Endothelial cell of umbilical vein (primary cell): ENCODE data around the gene BICD2. TPM values are rescaled to one million over a fixed set of nuclear protein-coding genes. Genes with fewer than 3 reads are reported as not detected.
A peak's percentile ranks its signal among the peaks of the same experiment; 100 is the strongest.

Experiments
- BruUV-seq: library from RNA; stranded (reverse); fragments of 400-500 nt; replicated peaks from 2 replicates; lab custom pipeline; 2021; lab: Mats Ljungman, UMichigan
- CTCF ChIA-PET: fragments of 300-600, 350-600 bp; sonication (Branson Sonifier 250); formaldehyde crosslinking; loops from one replicate; lab custom pipeline; 2021; ENCODE audit warnings: antibody characterized with exemption, inconsistent platforms; lab: Charles Lee
- POLR2A ChIA-PET: fragments of 300-600, 350-600 bp; sonication (Branson Sonifier 250); formaldehyde crosslinking; loops from one replicate; lab custom pipeline; 2021; ENCODE audit warnings: antibody characterized with exemption, inconsistent platforms; lab: Charles Lee
- DNase-seq: peaks from one replicate; pipeline ENCODE4 v3.0.0-alpha.2; 2011; ENCODE audit warnings: low read depth, low spot score
- FAIRE-seq: peaks from 2 replicates; lab custom pipeline; 2011; peaks lifted over from hg19 to GRCh38; lab: Jason Lieb, UNC
- H2AFZ ChIP-seq: 2 replicates; pipeline ENCODE4 v1.6.0; 2012; ENCODE audit warnings: low read depth, low read length, control low read depth, inconsistent platforms
- H3K27ac ChIP-seq: 2 replicates; pipeline ENCODE4 v1.5.1; 2011; ENCODE audit warnings: low read depth, mild to moderate bottlenecking, control low read depth, low read length, moderate library complexity; ENCODE audit not compliant: insufficient read depth
- H3K27me3 ChIP-seq, 2 experiments: 2 replicates each; pipeline versions ENCODE4 v1.6.0 to v1.6.1; 2011; ENCODE audit warnings: low read length in 2 of 2, mixed read lengths in 1 of 2; ENCODE audit not compliant: control insufficient read depth in 2 of 2, insufficient read depth in 2 of 2
- H3K36me3 ChIP-seq, 2 experiments: 2 replicates in 1 of 2; 3 replicates in 1 of 2; pipeline ENCODE4 v1.5.1; 2011; ENCODE audit warnings: low read length in 2 of 2, mild to moderate bottlenecking in 1 of 2, moderate library complexity in 1 of 2; ENCODE audit not compliant: control insufficient read depth in 2 of 2, insufficient read depth in 2 of 2; ENCODE audit errors: extremely low read depth in 1 of 2
- H3K4me1 ChIP-seq: 3 replicates; pipeline ENCODE4 v1.5.1; 2011; ENCODE audit warnings: mild to moderate bottlenecking, low read length; ENCODE audit not compliant: control insufficient read depth, insufficient read depth; ENCODE audit errors: extremely low read depth
- H3K4me2 ChIP-seq: 2 replicates; pipeline ENCODE4 v1.6.1; 2011; ENCODE audit warnings: low read length, control low read depth, mixed read lengths; ENCODE audit not compliant: insufficient read depth
- H3K4me3 ChIP-seq, 3 experiments: fragments of 200-600 bp in 1 of 3; sonication (generic), shearing (Covaris generic) in 1 of 3; replicated peaks in 1 of 3; 2 replicates each; pipeline ENCODE4 v1.5.1; 2011 to 2016; ENCODE audit warnings: control low read depth in 3 of 3, low read length in 3 of 3, mild to moderate bottlenecking in 2 of 3, inconsistent platforms in 1 of 3, low read depth in 1 of 3, moderate library complexity in 1 of 3; ENCODE audit not compliant: insufficient read depth in 1 of 3
- H3K79me2 ChIP-seq: 2 replicates; pipeline ENCODE4 v1.6.0; 2012; ENCODE audit warnings: low read length, inconsistent platforms; ENCODE audit not compliant: control insufficient read depth, insufficient read depth
- H3K9ac ChIP-seq: replicated peaks from 2 replicates; pipeline ENCODE3; 2011; ENCODE audit warnings: low read length, control low read depth; ENCODE audit not compliant: insufficient read depth; ENCODE audit errors: extremely low read depth
- H3K9me1 ChIP-seq: replicated peaks from 3 replicates; pipeline ENCODE4 v1.6.0; 2011; ENCODE audit warnings: mild to moderate bottlenecking, low read length; ENCODE audit not compliant: control insufficient read depth, insufficient read depth; ENCODE audit errors: extremely low read depth
- H3K9me3 ChIP-seq: replicated peaks from 2 replicates; pipeline ENCODE4 v1.5.1; 2012; ENCODE audit warnings: low read length, inconsistent platforms; ENCODE audit not compliant: control insufficient read depth, insufficient read depth
- H4K20me1 ChIP-seq: replicated peaks from 2 replicates; pipeline ENCODE3; 2011; ENCODE audit warnings: mild to moderate bottlenecking, low read length; ENCODE audit not compliant: control insufficient read depth, insufficient read depth; ENCODE audit errors: extremely low read depth
- EZH2 ChIP-seq: IDR thresholded peaks from 2 replicates; pipeline ENCODE4 v1.6.1; 2012; ENCODE audit warnings: borderline replicate concordance, low read depth, mild to moderate bottlenecking, moderate library complexity, low read length, inconsistent platforms; ENCODE audit not compliant: severe bottlenecking
- FOS ChIP-seq: IDR thresholded peaks from 2 replicates; pipeline ENCODE4 v1.6.1; 2011; ENCODE audit warnings: mild to moderate bottlenecking, low read length, moderate library complexity, borderline replicate concordance; ENCODE audit not compliant: insufficient read depth
- GATA2 ChIP-seq: IDR thresholded peaks from 2 replicates; pipeline ENCODE4 v1.7.0; 2011; ENCODE audit warnings: low read depth, mild to moderate bottlenecking, moderate library complexity, mixed read lengths, low read length; ENCODE audit not compliant: insufficient read length, insufficient read depth
- JUN ChIP-seq: IDR thresholded peaks from 2 replicates; pipeline ENCODE4 v1.6.1; 2011; ENCODE audit warnings: borderline replicate concordance, low read depth; ENCODE audit not compliant: insufficient read length, insufficient read depth
- MAX ChIP-seq: IDR thresholded peaks from 2 replicates; pipeline ENCODE4 v1.6.1; 2011; ENCODE audit not compliant: insufficient read depth, insufficient read length
- MYC ChIP-seq: IDR thresholded peaks from one replicate; pipeline ENCODE4 v1.6.1; 2011; ENCODE audit warnings: mild to moderate bottlenecking, low read depth, low read length
- POLR2A ChIP-seq: IDR thresholded peaks from 2 replicates; pipeline ENCODE4 v1.6.1; 2012; ENCODE audit warnings: low read depth, mild to moderate bottlenecking, control low read depth, low read length
- POLR2AphosphoS5 ChIP-seq: IDR thresholded peaks from 2 replicates; pipeline ENCODE4 v1.6.1; 2012; ENCODE audit warnings: low read depth, mild to moderate bottlenecking, control low read depth, low read length, moderate library complexity; ENCODE audit not compliant: insufficient read depth
- dilution Hi-C: fragments of 300-500 bp; cut with MboI; formaldehyde crosslinking; loops from one replicate; pipeline ENCODE4 v1.15.0; 2019; ENCODE audit warnings: low sequenced_read_pairs; ENCODE audit not compliant: extremely low pct_ligation_motif_present
- intact Hi-C: fragments of 100-400 bp; cut with micrococcal nuclease; formaldehyde crosslinking; loops from one replicate; pipeline ENCODE4 v1.10.0; 2022
- polyA plus RNA-seq, 4 experiments: library from polyadenylated mRNA; depleted of rRNA in 3 of 4; stranded (reverse) in 3 of 4; unstranded in 1 of 4; fragments of >200 nt; gene quantifications; 2 replicates each; pipeline versions ENCODE4 v1.2.1 to v1.2.3, GENCODE V29; 2011 to 2012; ENCODE audit warnings: missing spikeins in 1 of 4
- total RNA-seq: library from RNA; stranded (reverse); gene quantifications from 2 replicates; pipeline ENCODE4 v1.2.3, GENCODE V29; 2021
- TF ChIP-seq, protein P1 (sequence below), 2 donors: IDR thresholded peaks; 1 replicate in 1 of 2; 2 replicates in 1 of 2; pipeline ENCODE4 v1.5.1; 2011; ENCODE audit warnings: low read length in 2 of 2, mild to moderate bottlenecking in 2 of 2, moderate library complexity in 2 of 2, control low read depth in 1 of 2, inconsistent platforms in 1 of 2, low read depth in 1 of 2; ENCODE audit not compliant: insufficient read depth in 1 of 2; ENCODE audit errors: extremely low read depth in 1 of 2

BICD2 gene
- total and polyA plus RNA-seq, 2 donors (not counting 3 experiments of a cell fraction or from before 2014, with no cell fraction given), result 14.3 to 39.3 TPM

- POLR2A ChIA-PET, result interaction anchor here (1.2 to 1.6 kb wide), 2 partner anchors 12 to 93 kb away, joined by 6 read pairs; partner anchors contain the start of gene IPPK
These were observed 782 bp downstream of the BICD2 start for GRCh38 chr9:92763721-92764380.

More at GRCh38 chr9:92763721-92764380, 782 bp downstream of the BICD2 start:
- Histone ChIP-seq H3K4me3 (peak overlapping the region; percentile 21 to 99 (median 61)), H3K27ac (no peak overlapping the region), H2AFZ (peak overlapping the region; percentile 8), H3K9ac (peak overlapping the region; percentile 78), H3K4me1 (peaks cover 16% of the 10 kb centered on the region), H3K9me3 (no peaks in the 10 kb centered on the region), H3K79me2 (peaks cover 57% of the 10 kb centered on the region), H4K20me1 (no peaks in the 10 kb centered on the region), H3K27me3 (no peaks in the 10 kb centered on the region), H3K4me2 (peak overlapping the region; percentile 73), H3K36me3 (no peaks in the 10 kb centered on the region), H3K9me1 (no peaks in the 10 kb centered on the region)
- FAIRE-seq, result peak; percentile 50
- TF ChIP-seq MYC, result no peak
- no peak for TF ChIP-seq GATA2
- TF ChIP-seq, protein P1, sequence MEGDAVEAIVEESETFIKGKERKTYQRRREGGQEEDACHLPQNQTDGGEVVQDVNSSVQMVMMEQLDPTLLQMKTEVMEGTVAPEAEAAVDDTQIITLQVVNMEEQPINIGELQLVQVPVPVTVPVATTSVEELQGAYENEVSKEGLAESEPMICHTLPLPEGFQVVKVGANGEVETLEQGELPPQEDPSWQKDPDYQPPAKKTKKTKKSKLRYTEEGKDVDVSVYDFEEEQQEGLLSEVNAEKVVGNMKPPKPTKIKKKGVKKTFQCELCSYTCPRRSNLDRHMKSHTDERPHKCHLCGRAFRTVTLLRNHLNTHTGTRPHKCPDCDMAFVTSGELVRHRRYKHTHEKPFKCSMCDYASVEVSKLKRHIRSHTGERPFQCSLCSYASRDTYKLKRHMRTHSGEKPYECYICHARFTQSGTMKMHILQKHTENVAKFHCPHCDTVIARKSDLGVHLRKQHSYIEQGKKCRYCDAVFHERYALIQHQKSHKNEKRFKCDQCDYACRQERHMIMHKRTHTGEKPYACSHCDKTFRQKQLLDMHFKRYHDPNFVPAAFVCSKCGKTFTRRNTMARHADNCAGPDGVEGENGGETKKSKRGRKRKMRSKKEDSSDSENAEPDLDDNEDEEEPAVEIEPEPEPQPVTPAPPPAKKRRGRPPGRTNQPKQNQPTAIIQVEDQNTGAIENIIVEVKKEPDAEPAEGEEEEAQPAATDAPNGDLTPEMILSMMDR (IDR thresholded peaks at IDR 0.05; ENCODE audit: extremely low read depth in 1 of 2, insufficient read depth in 1 of 2, low read depth in 1 of 2, low read length in 2 of 2), result no peak
- no peak for TF ChIP-seq POLR2A
- TF ChIP-seq MAX, result no peak
- TF ChIP-seq EZH2, result no peak
- TF ChIP-seq FOS, result no peak
- TF ChIP-seq POLR2AphosphoS5, result no peak
- TF ChIP-seq JUN, result no peak
- BruUV-seq, result no TSS peak
- CTCF ChIA-PET, result interaction anchor here (0.8 to 3.4 kb wide), 8 partner anchors 16 to 49 kb away, joined by 3 to 30 read pairs (median 4); no protein-coding TSS in a partner anchor
- DNase-seq, result peak; percentile 32
- intact Hi-C loops, result loop anchor here (10.0 kb wide), 1 partner anchor 439 kb away; the partner anchor contains the start of genes CENPP and NOL8
- dilution Hi-C loops, result no loop called here
